Heart left ventricle (tissue), 16 donors: ENCODE data around the gene RTEL1. TPM values are rescaled to one million over a fixed set of nuclear protein-coding genes. Genes with fewer than 3 reads are reported as not detected.
A peak's percentile ranks its signal among the peaks of the same experiment; 100 is the strongest.

Experiments
- ATAC-seq, 4 donors: fragments of 200-7000 bp; cut with Tn5 transposase; one replicate each; pipeline ENCODE4 v1.9.1; 2020 to 2022; ENCODE audit warnings: moderate library complexity in 4 of 4, mild to moderate bottlenecking in 3 of 4, moderate number of reproducible peaks in 1 of 4
- DNase-seq, 5 donors: peaks; one replicate each; pipeline ENCODE4 v3.0.0-alpha.2; 2020
- H3K27ac ChIP-seq, 12 donors: fragments of 200-600 bp; sonication (generic) in 4 of 12; one replicate each; pipeline versions ENCODE4 v1.5.0 to v1.8.0; 2016 to 2022; ENCODE audit warnings: mild to moderate bottlenecking in 2 of 12
- H3K27me3 ChIP-seq, 9 donors: fragments of 200-600 bp; sonication (generic) in 2 of 9; one replicate each; pipeline versions ENCODE4 v1.5.1 to v1.8.0; 2016 to 2022; ENCODE audit warnings: mild to moderate bottlenecking in 3 of 9
- H3K36me3 ChIP-seq, 9 donors: fragments of 200-600 bp; sonication (generic) in 2 of 9; one replicate each; pipeline versions ENCODE4 v1.5.0 to v1.8.0; 2018 to 2022; ENCODE audit warnings: mild to moderate bottlenecking in 2 of 9
- H3K4me1 ChIP-seq, 12 donors: fragments of 200-600 bp; sonication (generic) in 4 of 12; one replicate each; pipeline versions ENCODE4 v1.5.0 to v1.8.0; 2016 to 2022; ENCODE audit warnings: mild to moderate bottlenecking in 3 of 12
- H3K4me3 ChIP-seq, 12 donors: fragments of 200-600 bp; sonication (generic) in 4 of 12; one replicate each; pipeline versions ENCODE4 v1.5.0 to v1.8.0; 2017 to 2022; ENCODE audit warnings: mild to moderate bottlenecking in 9 of 12, moderate library complexity in 4 of 12
- H3K9me3 ChIP-seq, 12 donors: fragments of 200-600 bp; sonication (generic) in 4 of 12; one replicate each; pipeline versions ENCODE4 v1.5.0 to v1.8.0; 2016 to 2022; ENCODE audit warnings: mild to moderate bottlenecking in 1 of 12
- CTCF ChIP-seq, 12 donors: fragments of 200-600 bp; sonication (generic) in 4 of 12; IDR thresholded peaks; one replicate each; pipeline versions ENCODE4 v1.5.0 to v1.8.0; 2018 to 2022; ENCODE audit warnings: antibody characterized with exemption in 12 of 12, mild to moderate bottlenecking in 5 of 12
- POLR2A ChIP-seq, 2 donors: fragments of 450-650 bp; IDR thresholded peaks; one replicate each; pipeline ENCODE4 v1.6.1; 2017; ENCODE audit warnings: antibody characterized with exemption in 2 of 2, mild to moderate bottlenecking in 2 of 2, moderate library complexity in 2 of 2
- WGBS, 4 donors: extraction: QIAGEN DNeasy Blood & Tissue Kit in 2 of 4; methylation state at CpG; one replicate each; pipeline versions ENCODE4 v1.1.5 to v1.1.7; 2013 to 2018; 5-methylcytosine and 5-hydroxymethylcytosine counted together
- intact Hi-C, 10 donors: fragments of 100-400 bp; cut with DNase I; formaldehyde crosslinking; loops; one replicate each; pipeline versions ENCODE4 v1.11.1 to v1.14.2; 2022
- polyA plus RNA-seq, 2 donors: library from polyadenylated mRNA; stranded (reverse); fragments of 200-250 nt; gene quantifications; one replicate each; pipeline ENCODE4 v1.2.3, GENCODE V29; 2013
- total RNA-seq, 9 donors: library from RNA; depleted of rRNA in 2 of 9; stranded (reverse); fragments of >200 nt in 2 of 9; fragmentation: NEBNext Ultra II Directional in 3 of 9; extraction: Animal tissue kit (Norgen Biotek cat#: 25700) in 3 of 9; gene quantifications; one replicate each; pipeline versions ENCODE4 v1.1.0 to v1.2.4, GENCODE V29; 2016 to 2023
- donor health status: ischemic (EF 13 %, LVEDD 7.1; RV severe dilation, severe dysfunction).
- donor health status: healthy with polysubstance abuse.
- donor health status: DM: no; HTN: yes; CAD: no.
- donor health status: DM: no; HTN: no; CAD: no.
- donor health status: ischemic (EF 25% LVEDD 6.9; RV normal size, moderate dysfunction).
- donor health status: ischemic (EF 25% LVEDD 5.7; RV mildly dilated, moderate dysfunction).
- donor health status: healthy.
- donor health status: DM: yes; HTN: yes; CAD: no.
- donor health status: ischemic (EF 35%, LVEDD 5.7; RV mildly dilated, moderate dysfunction).
- donor health status: nonischemic (EF 11% LVEDD 7.7; RV severe dilation, severe dysfunction).
- donor health status: DM: yes; HTN: yes; CAD: no.
- donor health status: PGD.
- donor health status: ischemic (EF 29% LVEDD 5.4; RV normal size, mild dysfunction).
- donor health status: nonischemic (EF 23%, LVEDD 6.1; RV moderate dilation, normal function).

RTEL1 gene
- total and polyA plus RNA-seq, 11 donors = 3.0 to 17.8 (median 9.6) TPM

- 65 to 79% (median 69%) methylated on average over 12 of the region's 12 CpGs for WGBS, 4 donors
- Histone ChIP-seq H3K27ac (peak overlapping the region in 8 of 12 donors; percentile 89 to 97 (median 94)), H3K4me3 (peak overlapping the region in 9 of 12 donors; percentile 65 to 98 (median 87)), H3K9me3 (no peaks in the 10 kb centered on the region), H3K27me3 (no peaks in the 10 kb centered on the region), H3K36me3 (peaks cover 0 to 58% (median 51%) of the 10 kb centered on the region in 9 donors), H3K4me1 (peaks cover 3 to 35% (median 25%) of the 10 kb centered on the region in 12 donors)
- DNase-seq (no peak), ATAC-seq (no peak)
- intact Hi-C loops = loop anchor here in 1 of 10 donors (5.0 kb wide), 1 partner anchor 156 kb away; the partner anchor contains the start of gene ABHD16B
- no peak for TF ChIP-seq CTCF (IDR thresholded peaks at IDR 0.05)
- no peak for TF ChIP-seq POLR2A (IDR thresholded peaks at IDR 0.05)
Measured at GRCh38 chr20:63706027-63706695, 48.0 kb downstream of the RTEL1 start.

GRCh38 chr20:63706852-63707557 is 48.9 kb downstream of the RTEL1 start:
- H3K27ac ChIP-seq = peak overlapping the region; percentile 76 to 97 (median 94)
- peak in 6 of 12 donors; percentile 12 to 33 (median 22) for TF ChIP-seq CTCF (IDR thresholded peaks at IDR 0.05)
- no peak for TF ChIP-seq POLR2A (IDR thresholded peaks at IDR 0.05)
- no peaks in the 10 kb centered on the region for H3K27me3 ChIP-seq
- peaks cover 0 to 67% (median 59%) of the 10 kb centered on the region in 9 donors for H3K36me3 ChIP-seq
- peak in 3 of 4 donors; percentile 33 to 52 (median 43) for ATAC-seq
- H3K4me1 ChIP-seq = peaks cover 3 to 38% (median 25%) of the 10 kb centered on the region in 12 donors
- 2 to 6% (median 4%) methylated on average over 22 to 56 of the region's 56 CpGs for WGBS, 4 donors
- H3K9me3 ChIP-seq = peaks cover 0 to 3% (median 0%) of the 10 kb centered on the region in 12 donors
- DNase-seq = peak in 4 of 5 donors; percentile 40 to 56 (median 46)
- intact Hi-C loops = loop anchor here in 1 of 10 donors (5.0 kb wide), 1 partner anchor 155 kb away; the partner anchor contains the start of gene ABHD16B
- peak overlapping the region; percentile 53 to 98 (median 87) for H3K4me3 ChIP-seq

- WGBS, 4 donors = 0 to 1% (median 1%) methylated on average over 42 to 98 of the region's 98 CpGs
- Histone ChIP-seq H3K36me3 (peaks cover 0 to 74% (median 66%) of the 10 kb centered on the region in 9 donors), H3K27ac (peak within 1 kb of the TSS; percentile 76 to 97 (median 94)), H3K4me3 (peak within 1 kb of the TSS; percentile 53 to 98 (median 87)), H3K27me3 (no peaks in the 10 kb centered on the region), H3K4me1 (peaks cover 3 to 42% (median 25%) of the 10 kb centered on the region in 12 donors), H3K9me3 (peaks cover 0 to 9% (median 0%) of the 10 kb centered on the region in 12 donors)
- intact Hi-C loops = loop anchor here in 1 of 10 donors (5.0 kb wide), 1 partner anchor 155 kb away; the partner anchor contains the start of gene ABHD16B
- peak; percentile 88 to 96 (median 96) for ATAC-seq
- peak in 1 of 12 donors; percentile 8 for TF ChIP-seq CTCF (IDR thresholded peaks at IDR 0.05)
- TF ChIP-seq POLR2A (IDR thresholded peaks at IDR 0.05) = peak in 1 of 2 donors; percentile 72
- DNase-seq = peak; percentile 90 to 96 (median 93)
Measured at GRCh38 chr20:63707558-63708300, 49.6 kb downstream of the RTEL1 start, which contains the start of the genes ARFRP1 and ZGPAT. TSS of gene ARFRP1 (minus strand) at chr20:63707976. CDS start at chr20:63707091, 885 bp downstream. TSS of gene ZGPAT (plus strand) at chr20:63708039. CDS start at chr20:63708581, 542 bp downstream.
